K562 (cell line): ENCODE data around the gene CAMSAP2. TPM values are rescaled to one million over a fixed set of nuclear protein-coding genes. Genes with fewer than 3 reads are reported as not detected.
A peak's percentile ranks its signal among the peaks of the same experiment; 100 is the strongest.

Source experiments
- BACH1 ChIP-seq: fragments of 200-800 bp; sonication (Bioruptor generic); IDR thresholded peaks from 2 replicates; pipeline ENCODE4 v1.6.1; 2016; ENCODE audit warnings: missing genetic modification characterization, missing compliant biosample characterization
- DPF2 ChIP-seq: fragments of 450-650 bp; IDR thresholded peaks from 2 replicates; pipeline ENCODE4 v1.6.1; 2016
- E4F1 ChIP-seq: fragments of 250-450 bp; sonication (Bioruptor Pico); IDR thresholded peaks from 2 replicates; pipeline ENCODE4 v1.5.0; 2021; ENCODE audit warnings: mild to moderate bottlenecking, borderline replicate concordance
- GTF2A2 ChIP-seq: IDR thresholded peaks from 2 replicates; pipeline ENCODE4 v1.6.1; 2016; ENCODE audit warnings: mild to moderate bottlenecking, missing genetic modification characterization, missing compliant biosample characterization
- GTF3C2 ChIP-seq: IDR thresholded peaks from 3 replicates; pipeline ENCODE4 v1.6.1; 2011; ENCODE audit warnings: borderline replicate concordance, mild to moderate bottlenecking, moderate library complexity; ENCODE audit not compliant: insufficient read length; ENCODE audit errors: extremely low read depth
- HSF4 ChIP-seq: fragments of 250-450 bp; sonication (Bioruptor Pico); IDR thresholded peaks from 2 replicates; pipeline ENCODE4 v2.1.2; 2022; ENCODE audit warnings: mild to moderate bottlenecking, moderate library complexity, borderline replicate concordance
- NFXL1 ChIP-seq: fragments of 450-650 bp; formaldehyde crosslinking; IDR thresholded peaks from 2 replicates; pipeline ENCODE4 v1.4.0; 2021; ENCODE audit warnings: mild to moderate bottlenecking
- OTX1 ChIP-seq: fragments of 450-650 bp; formaldehyde crosslinking; IDR thresholded peaks from 2 replicates; pipeline ENCODE4 v1.4.0; 2022; ENCODE audit warnings: mild to moderate bottlenecking
- PHF8 ChIP-seq: fragments of 200-600 bp; sonication (generic); IDR thresholded peaks from 2 replicates; pipeline ENCODE4 v1.6.1; 2012; ENCODE audit warnings: mixed run types, mild to moderate bottlenecking, inconsistent platforms, low read length, moderate library complexity, borderline replicate concordance
- RREB1 ChIP-seq: fragments of 250-450 bp; sonication (Bioruptor Pico); IDR thresholded peaks from 2 replicates; pipeline ENCODE4 v1.4.0; 2020
- SMAD3 ChIP-seq: fragments of 450-650 bp; formaldehyde crosslinking; conservative IDR thresholded peaks from 2 replicates; pipeline ENCODE4 v1.4.0; 2020; ENCODE audit warnings: mild to moderate bottlenecking
- TAL1 ChIP-seq: fragments of 450-650 bp; IDR thresholded peaks from 2 replicates; pipeline ENCODE4 v1.6.1; 2016; ENCODE audit warnings: mild to moderate bottlenecking
- TARDBP ChIP-seq: fragments of 450-650 bp; IDR thresholded peaks from 2 replicates; pipeline ENCODE4 v1.6.1; 2016
- ZNF239 ChIP-seq: fragments of 250-450 bp; sonication (Bioruptor Pico); IDR thresholded peaks from 2 replicates; pipeline ENCODE4 v1.4.0; 2020; ENCODE audit warnings: mild to moderate bottlenecking
- ZNF583 ChIP-seq: fragments of 250-450 bp; sonication (Bioruptor Pico); IDR thresholded peaks from 2 replicates; pipeline ENCODE4 v1.4.0; 2020
- ZNF76 ChIP-seq: fragments of 250-450 bp; sonication (Bioruptor Pico); IDR thresholded peaks from 2 replicates; pipeline ENCODE4 v1.4.0; 2020; ENCODE audit warnings: mild to moderate bottlenecking, moderate library complexity, borderline replicate concordance
- polyA plus RNA-seq, 8 experiments: library from polyadenylated mRNA; depleted of rRNA in 4 of 8; stranded (reverse) in 5 of 8; unstranded in 3 of 8; fragments of >200 nt; fragmentation: Nextera tagmentation in 2 of 8; fragmentation: Illumina TruSeq in 1 of 8; extraction: Ambion mirVana in 2 of 8; extraction: Trizol in 1 of 8; gene quantifications; 2 replicates each; pipeline versions ENCODE4 v1.2.1 to v1.2.3, GENCODE V29; 2011 to 2014; ENCODE audit warnings: inconsistent platforms in 1 of 8, missing spikeins in 1 of 8
- total RNA-seq, 7 experiments: library from RNA; depleted of rRNA in 6 of 7; stranded (reverse); fragments of >200 nt in 6 of 7; fragmentation: Illumina TruSeq in 2 of 7; extraction: Trizol in 2 of 7; gene quantifications; 2 replicates each; pipeline versions ENCODE4 v1.2.1 to v1.2.3, GENCODE V29; 2011 to 2021; ENCODE audit warnings: low replicate concordance in 1 of 7

CAMSAP2 gene
- total and polyA plus RNA-seq, 9 of the 15 experiments (the other 6 are each of a cell fraction or from before 2014, with no cell fraction given) = 1.4 to 7.5 (median 2.7) TPM

GRCh38 chr1:200886594-200886993, 147.9 kb downstream of the CAMSAP2 start (continued):
- TF ChIP-seq PHF8 (no peak), HSF4 (peak; percentile 30; the same call in 1 of the 2 replicates), ZNF583 (CRISPR knock-in tag) (peak; percentile 95), GTF2A2 (tag) (peak; percentile 72; the same call in 1 of the 2 replicates), GTF3C2 (no peak), ZNF76 (peak; percentile 90), DPF2 (no peak), SMAD3 (CRISPR knock-in tag) (peak; percentile 97), ZNF239 (peak; percentile 85), TARDBP (no peak), BACH1 (tag) (peak; percentile 62; the same call in 1 of the 2 replicates), TAL1 (peak; percentile 50; the same call in 1 of the 2 replicates), RREB1 (CRISPR knock-in tag) (peak; percentile 35; the same call in 1 of the 2 replicates), OTX1 (CRISPR knock-in tag) (0 out of 2 replicates have a peak, but pooled peaks have one; percentile 27), E4F1 (CRISPR knock-in tag) (no peak), NFXL1 (CRISPR knock-in tag) (0 out of 2 replicates have a peak, but pooled peaks have one; percentile 76)
